ENCODE results near the gene SHISAL1.

GRCh38 chr22:44291265-44291664 is 21.5 kb downstream of the SHISAL1 start:
- no peak for TF ChIP-seq EZH2 (IDR thresholded peaks at IDR 0.05; ENCODE audit: insufficient read depth, poor library complexity, severe bottlenecking)
- no peak for TF ChIP-seq EZH2phosphoT487 (IDR thresholded peaks at IDR 0.05; ENCODE audit: insufficient read depth, low read depth)
